NCI-H510A (cell line): ENCODE data around the gene CST5.
"Not testable (repeated sequence)": the region's sequence is repeated elsewhere in the genome, so short reads cannot be mapped to it uniquely, and the experiment has no call there.

Experiments
- DNase-seq: peaks from one replicate; lab custom pipeline; 2025; lab: John Stamatoyannopoulos, UW

CST5 gene

DNA sequence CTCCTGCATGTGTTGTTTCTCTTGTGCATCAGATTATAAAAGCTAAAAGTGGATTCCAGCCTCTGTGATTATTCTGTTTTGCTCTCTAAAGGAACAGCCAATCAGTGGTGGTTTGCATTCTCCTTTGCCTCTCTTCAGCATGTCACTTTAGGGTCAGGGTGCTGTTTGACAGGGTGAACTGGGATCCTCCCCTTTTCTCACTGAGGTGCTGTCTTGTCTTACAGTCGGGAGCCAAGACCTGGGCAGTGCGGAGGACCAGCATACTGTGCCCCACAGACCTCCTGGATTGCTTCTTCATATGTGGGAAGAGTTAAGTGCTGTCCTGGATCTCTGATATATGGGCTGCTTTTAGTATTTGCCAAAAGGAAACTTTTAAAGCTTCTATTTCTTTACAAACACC, 37.9 kb downstream of the CST5 start:
- DNase-seq: no peak

- DNase-seq: no peak
Measured at GRCh38 chr20:23835716-23836115, 43.8 kb downstream of the CST5 start.

- no peak for DNase-seq
Measured at GRCh38 chr20:23832775-23833513, 46.6 kb downstream of the CST5 start.

GRCh38 chr20:23831961-23832360, 47.6 kb downstream of the CST5 start:
- DNase-seq: not testable (repeated sequence)

- DNase-seq: no peak
Measured at GRCh38 chr20:23826541-23827021, 53.0 kb downstream of the CST5 start, which contains the start of gene CST2. CST2 (minus strand) TSS chr20:23826729; CDS start chr20:23826660, 69 bp downstream.
